ENCODE data around the gene TM7SF3.

DNA sequence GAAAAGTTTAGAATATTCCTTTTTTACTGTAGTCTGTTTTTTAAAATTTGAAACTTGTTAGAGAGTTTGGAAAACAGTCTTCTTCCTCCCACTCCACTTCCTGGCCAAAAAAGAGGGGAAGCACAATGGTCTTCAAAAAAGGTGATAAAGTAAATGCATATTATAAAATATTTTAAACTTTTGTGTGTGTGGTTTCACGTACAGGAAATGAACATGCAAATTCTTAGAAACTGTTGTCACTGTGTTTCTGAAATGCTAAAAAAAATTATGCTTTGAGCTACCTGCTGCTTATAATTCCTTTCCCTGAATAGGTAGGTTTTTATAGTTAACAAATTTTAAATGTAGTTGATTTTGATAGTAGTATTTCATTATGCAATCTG lies 73.0 kb downstream of the TM7SF3 start:
- no peak for TF ChIP-seq CTCF (IDR thresholded peaks at IDR 0.05)
- TF ChIP-seq POLR2A (IDR thresholded peaks at IDR 0.05), result no peak
- TF ChIP-seq POLR2AphosphoS5 (IDR thresholded peaks at IDR 0.05), result no peak
- no peak for TF ChIP-seq EP300 (IDR thresholded peaks at IDR 0.05)
